ENCODE results near the gene CELF5.
"Not testable (repeated sequence)": the region's sequence is repeated elsewhere in the genome, so short reads cannot be mapped to it uniquely, and the experiment has no call there.

Gene CELF5

DNA sequence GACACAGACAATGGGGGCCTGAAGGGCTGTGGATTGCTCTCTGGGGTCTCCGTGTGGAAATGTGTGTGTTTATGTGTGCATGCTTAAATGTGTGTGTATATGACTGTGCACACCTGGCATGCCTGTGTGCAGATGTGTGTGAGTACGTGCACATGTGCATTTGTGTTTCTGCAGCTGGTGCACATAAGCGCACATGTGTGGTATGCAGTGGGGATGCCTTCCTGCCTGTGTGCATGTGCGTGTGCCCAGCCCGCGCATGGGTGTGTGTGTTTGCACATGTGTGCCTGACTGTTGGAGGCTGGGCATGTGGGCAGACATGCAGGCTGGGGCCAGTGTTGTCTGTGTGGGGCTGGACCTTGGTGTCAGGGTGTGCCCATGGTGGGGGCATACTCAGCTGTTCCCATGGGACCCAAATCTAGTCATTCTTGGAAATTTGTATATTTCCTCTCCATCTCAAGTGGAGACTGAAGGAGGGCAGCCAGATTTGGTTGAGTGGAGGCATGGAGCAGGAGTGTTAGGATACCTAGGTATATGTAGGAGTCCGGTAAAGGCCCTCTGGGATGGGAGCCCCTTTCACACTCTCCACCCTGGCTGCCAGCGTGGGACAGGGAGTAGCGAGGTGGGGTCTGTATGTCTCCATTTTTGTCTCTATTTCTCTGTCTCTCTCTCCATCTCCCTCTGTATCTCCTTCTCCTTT lies 49.9 kb downstream of the CELF5 start:
- DNase-seq (ENCODE audit: low read depth in 2 of 2) = no peak

DNA sequence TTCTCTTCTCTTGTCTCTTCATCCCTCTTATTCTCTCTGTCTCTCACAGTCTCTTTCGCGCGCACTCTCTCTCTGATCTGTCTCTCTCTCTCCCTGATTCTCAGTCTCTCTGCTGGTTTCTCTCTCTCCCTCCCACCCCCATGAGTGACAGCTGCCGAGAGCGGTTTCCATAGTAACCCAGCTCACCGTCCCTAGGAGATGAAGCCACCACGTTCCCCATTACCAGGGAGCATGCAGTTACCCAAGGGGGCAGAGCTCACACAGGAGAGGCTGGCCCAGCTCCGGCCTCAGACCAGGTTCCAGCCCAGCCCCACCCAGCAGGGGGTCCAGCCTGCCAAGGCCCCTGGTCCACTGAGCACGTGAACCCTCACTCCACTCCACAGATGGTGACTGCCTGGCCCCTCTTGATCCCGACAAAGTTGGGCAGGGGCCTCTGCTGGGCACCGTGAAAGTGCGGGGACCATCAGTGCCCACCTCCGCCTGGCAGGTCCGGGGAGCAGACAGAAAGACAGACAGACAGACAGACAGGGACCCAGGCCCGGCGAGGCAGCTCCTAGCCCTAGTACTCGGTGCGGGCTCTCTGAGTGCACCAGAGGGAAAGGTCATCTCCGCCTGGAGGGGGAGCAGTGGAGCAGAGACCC lies 50.6 kb downstream of the CELF5 start:
- peak in 1 of 2 donors; percentile 21 for DNase-seq (ENCODE audit: low read depth in 2 of 2)

GRCh38 chr19:3275583-3276340 lies 51.3 kb downstream of the CELF5 start:
- peak; percentile 91 for DNase-seq (ENCODE audit: low read depth in 2 of 2)

GRCh38 chr19:3276341-3276799 lies 51.9 kb downstream of the CELF5 start:
- peak; percentile 27 to 33 for DNase-seq (ENCODE audit: low read depth in 2 of 2)

- no peak for DNase-seq (ENCODE audit: low read depth in 2 of 2)
Observed at GRCh38 chr19:3277649-3278048, 53.2 kb downstream of the CELF5 start.

DNA sequence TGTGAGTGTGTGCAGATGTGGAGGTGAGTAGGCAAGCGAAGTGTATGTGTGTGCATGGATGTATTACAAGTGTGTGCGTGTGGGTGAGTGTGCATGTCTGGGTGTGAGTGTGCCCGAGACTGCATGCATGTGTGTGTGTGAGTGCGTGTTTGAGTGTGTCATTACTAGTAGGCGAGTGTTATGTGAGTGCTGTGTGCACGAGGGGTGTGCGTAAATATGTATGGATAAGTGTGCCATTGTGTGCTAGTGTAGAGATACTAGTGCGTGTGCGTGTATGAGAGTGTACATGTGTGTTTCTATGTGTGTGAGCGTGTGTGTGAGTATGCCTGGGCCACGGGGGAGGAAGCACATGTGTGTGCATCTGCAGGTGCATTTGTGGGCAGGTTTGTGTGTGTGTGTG lies 53.8 kb downstream of the CELF5 start:
- no peak for DNase-seq (ENCODE audit: low read depth in 2 of 2)

DNA sequence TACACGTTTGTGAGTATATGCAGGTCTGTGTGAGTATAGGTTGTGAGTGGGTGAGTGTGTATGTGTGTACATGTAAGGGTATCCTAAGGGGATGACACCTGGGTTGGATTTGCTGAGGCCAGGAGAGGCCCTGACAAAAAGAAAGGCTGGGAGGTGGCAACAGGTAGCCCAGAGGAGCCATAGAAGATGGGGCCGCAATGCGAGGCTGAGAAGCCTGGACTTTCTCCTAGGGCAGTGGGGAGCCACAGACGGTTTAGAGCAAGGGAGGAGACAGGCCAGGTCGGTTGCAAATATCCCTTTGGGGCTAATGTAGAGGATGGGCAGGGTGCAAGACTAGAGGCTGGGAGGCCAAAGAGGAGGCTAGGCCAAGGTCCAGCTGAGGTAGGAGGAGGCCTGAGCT lies 54.3 kb downstream of the CELF5 start:
- no peak for DNase-seq (ENCODE audit: low read depth in 2 of 2)

DNA sequence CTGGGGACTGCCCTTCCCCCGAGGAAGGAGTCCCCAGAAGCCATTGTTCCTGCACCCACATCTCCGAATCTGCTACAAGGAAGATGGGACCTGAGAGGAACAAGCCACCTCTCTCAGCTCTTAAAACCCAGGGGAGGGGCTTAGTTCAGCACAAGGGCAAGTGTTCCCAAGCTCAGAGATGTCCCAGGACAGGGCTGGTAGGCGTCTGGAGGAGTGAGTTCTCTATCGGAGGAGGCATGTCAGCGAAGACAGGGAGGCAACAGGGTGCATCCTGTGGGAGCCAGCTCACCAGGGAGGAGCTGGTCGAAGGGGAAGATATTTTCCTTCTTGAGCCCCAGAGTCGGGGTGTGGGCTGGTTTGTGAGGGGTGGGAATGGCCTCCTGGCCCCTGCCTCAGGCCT lies 54.8 kb downstream of the CELF5 start:
- no peak for DNase-seq (ENCODE audit: low read depth in 2 of 2)

DNA sequence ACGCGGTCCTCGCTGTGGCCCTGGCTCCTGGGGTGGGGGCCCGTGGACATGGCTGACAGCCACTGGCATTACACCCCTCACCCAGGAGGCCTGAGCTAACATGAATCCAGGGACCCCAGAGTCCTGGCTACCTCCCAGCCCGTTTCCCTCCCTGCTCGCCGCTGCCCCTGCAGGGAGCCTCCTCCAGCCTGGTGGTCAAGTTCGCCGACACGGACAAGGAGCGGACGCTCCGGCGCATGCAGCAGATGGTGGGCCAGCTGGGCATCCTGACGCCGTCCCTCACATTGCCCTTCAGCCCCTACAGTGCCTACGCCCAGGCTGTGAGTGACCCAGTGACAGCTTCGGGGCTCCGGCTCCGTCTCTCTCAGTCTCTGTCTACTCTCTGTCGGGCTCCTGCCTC lies 56.6 kb downstream of the CELF5 start:
- no peak for DNase-seq (ENCODE audit: low read depth in 2 of 2)

DNA sequence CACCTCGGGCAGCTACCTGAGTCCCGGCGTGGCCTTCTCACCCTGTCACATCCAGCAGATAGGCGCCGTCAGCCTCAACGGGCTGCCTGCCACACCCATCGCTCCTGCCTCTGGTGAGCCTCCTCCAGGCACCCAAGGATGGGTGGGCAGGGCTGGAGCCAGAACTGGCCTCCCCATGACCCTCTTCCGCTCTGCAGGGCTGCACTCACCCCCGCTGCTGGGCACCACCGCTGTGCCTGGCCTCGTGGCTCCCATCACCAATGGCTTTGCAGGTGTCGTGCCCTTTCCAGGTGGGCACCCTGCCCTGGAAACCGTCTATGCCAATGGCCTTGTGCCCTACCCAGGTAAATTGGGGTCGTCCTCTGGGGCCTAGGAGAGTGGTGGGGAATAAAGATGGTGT lies 57.7 kb downstream of the CELF5 start:
- DNase-seq (ENCODE audit: low read depth in 2 of 2) = no peak

DNA sequence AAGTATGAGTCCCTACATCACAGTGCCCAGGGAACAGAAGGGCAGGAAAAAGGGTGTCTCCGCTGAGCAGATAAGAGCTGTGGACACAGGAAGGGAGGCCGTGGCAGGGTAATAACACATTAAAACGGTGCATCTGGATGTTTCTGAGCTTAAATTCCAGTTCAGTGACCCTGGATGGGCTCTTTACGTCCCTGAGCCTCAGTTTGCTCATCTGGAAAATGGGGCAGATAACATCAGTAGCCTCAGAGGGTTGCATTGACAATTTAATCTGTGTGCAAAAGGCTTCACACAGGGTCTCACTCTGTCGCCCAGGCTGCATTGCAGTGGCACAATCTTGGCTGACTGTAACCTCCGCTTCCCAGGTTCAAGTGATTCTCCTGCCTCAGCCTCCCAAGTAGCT lies 58.1 kb downstream of the CELF5 start:
- no peak for DNase-seq (ENCODE audit: low read depth in 2 of 2)

DNA sequence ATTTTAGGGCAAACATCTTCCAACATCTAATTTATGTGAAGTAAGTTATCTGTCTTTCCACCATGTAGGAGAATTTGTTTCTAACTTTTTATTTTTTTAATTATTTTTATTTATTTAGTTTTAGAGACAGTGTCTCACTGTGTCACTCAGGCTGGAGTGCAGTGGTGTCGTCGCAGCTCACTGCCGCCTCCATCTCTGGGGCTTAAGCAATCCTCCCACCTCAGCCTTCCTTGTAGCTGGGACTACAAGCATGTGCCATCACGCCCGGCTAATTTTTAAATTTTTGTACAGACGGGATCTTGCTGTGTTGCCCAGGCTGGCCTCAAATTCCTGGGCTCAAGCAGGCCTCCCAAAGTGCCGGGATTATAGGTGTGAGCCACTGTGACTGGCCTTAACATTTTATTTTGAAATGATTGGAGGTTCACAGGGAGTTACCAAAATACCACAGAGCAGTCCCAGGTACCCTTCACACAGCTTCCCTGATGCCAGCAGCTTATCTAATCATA lies 58.8 kb downstream of the CELF5 start:
- no peak for DNase-seq (ENCODE audit: low read depth in 2 of 2)

GRCh38 chr19:3283886-3284657 lies 59.6 kb downstream of the CELF5 start:
- no peak for DNase-seq (ENCODE audit: low read depth in 2 of 2)

GRCh38 chr19:3284759-3285646 lies 60.5 kb downstream of the CELF5 start:
- peak; percentile 49 to 74 for DNase-seq (ENCODE audit: low read depth in 2 of 2)

DNA sequence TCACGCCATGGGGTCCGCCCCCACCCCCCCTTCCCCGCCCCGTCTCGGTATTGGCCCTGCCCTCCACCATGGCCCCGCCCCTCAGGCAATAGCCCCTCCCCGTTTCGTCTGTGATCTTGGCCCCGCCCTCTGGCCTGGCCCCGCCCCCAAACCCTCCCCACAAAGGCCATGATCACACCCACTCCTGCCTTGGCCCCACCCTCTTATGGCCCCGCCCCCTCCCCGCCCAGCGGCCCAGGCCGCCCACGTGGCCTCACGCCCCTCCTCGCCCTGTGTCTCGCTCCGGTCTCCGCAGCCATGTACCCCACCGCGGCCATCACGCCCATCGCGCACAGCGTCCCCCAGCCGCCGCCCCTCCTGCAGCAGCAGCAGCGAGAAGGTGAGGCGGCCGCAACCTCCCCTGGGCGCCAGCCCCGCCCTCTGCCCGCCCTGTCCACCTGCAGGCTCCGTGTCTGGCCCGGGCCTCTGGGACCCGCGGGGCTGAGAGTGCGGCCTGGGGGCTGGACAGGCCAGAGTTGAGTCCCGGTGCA lies 61.3 kb downstream of the CELF5 start:
- DNase-seq (ENCODE audit: low read depth in 2 of 2) = peak; percentile 27 to 58

DNA sequence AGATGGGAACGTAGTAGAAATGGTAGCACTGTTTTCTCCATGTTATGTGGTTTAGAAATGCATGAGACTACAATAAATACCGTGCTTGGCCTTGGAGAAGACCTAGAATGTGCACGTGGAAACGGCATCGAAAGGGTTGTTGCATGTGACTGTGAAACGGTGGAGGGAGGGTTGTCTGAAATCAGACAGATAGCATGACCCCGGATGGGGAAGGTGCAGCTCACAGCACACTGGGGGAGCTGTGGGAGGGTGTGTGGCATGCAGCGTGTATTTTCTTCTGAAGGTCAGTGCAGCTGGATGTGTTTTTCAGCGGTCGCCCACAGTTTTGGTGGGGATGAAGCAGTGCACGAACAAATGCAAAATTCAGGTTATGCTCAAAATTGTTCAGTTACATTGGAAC lies 63.4 kb downstream of the CELF5 start:
- DNase-seq (ENCODE audit: low read depth in 2 of 2) = no peak

GRCh38 chr19:3288437-3288836 lies 64.0 kb downstream of the CELF5 start:
- DNase-seq (ENCODE audit: low read depth in 2 of 2) = not testable (repeated sequence)

DNA sequence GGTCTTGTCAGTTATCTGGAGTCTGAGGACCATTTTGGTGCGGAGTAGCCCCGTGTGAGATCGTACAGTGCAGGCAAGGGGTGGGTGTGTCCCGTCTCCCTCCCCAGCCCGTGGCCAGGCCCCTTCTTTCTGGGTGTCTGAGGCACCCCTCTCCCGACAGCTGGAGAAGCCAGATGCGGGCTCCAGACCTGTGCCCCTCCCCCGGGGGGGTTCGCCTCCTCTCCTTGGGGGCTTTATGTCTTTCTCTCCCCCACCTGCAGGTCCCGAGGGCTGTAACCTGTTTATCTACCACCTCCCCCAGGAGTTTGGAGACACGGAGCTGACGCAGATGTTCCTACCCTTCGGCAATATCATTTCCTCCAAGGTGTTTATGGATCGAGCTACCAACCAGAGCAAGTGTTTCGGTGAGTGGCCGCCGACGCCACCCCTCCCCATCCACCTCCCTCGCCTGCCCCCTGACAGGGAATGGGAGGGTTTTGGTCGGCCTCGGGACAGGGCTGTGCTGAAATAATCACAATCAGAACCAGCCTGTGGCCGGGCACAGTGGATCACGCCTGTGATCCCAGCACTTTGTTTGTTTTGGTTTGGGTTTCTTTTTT lies 65.6 kb downstream of the CELF5 start:
- no peak for DNase-seq (ENCODE audit: low read depth in 2 of 2)

GRCh38 chr19:3290858-3291257 lies 66.4 kb downstream of the CELF5 start:
- not testable (repeated sequence) for DNase-seq (ENCODE audit: low read depth in 2 of 2)

- DNase-seq (ENCODE audit: low read depth in 2 of 2) = no peak
Observed at GRCh38 chr19:3291644-3292043, 67.2 kb downstream of the CELF5 start.
